Tibial nerve (tissue), 4 donors: ENCODE measurements around the gene CAMSAP2. TPM values are rescaled to one million over a fixed set of nuclear protein-coding genes. Genes with fewer than 3 reads are reported as not detected.
A peak's percentile ranks its signal among the peaks of the same experiment; 100 is the strongest.

Source experiments
- DNase-seq, 2 donors: peaks; one replicate each; pipeline ENCODE4 v3.0.0-alpha.2; 2019; ENCODE audit warnings: low spot score in 2 of 2
- H3K27ac ChIP-seq, 4 donors: fragments of 200-600 bp; sonication (generic) in 3 of 4; one replicate each; pipeline ENCODE4 v1.5.1; 2017 to 2019; ENCODE audit warnings: mild to moderate bottlenecking in 1 of 4
- H3K27me3 ChIP-seq, 2 donors: fragments of 200-600 bp; sonication (generic) in 1 of 2; one replicate each; pipeline versions ENCODE4 v1.5.1 to v1.6.0; 2017 to 2019
- H3K36me3 ChIP-seq, 3 donors: fragments of 200-600 bp; sonication (generic); one replicate each; pipeline ENCODE4 v1.5.1; 2018 to 2019
- H3K4me1 ChIP-seq, 4 donors: fragments of 200-600 bp; sonication (generic) in 3 of 4; one replicate each; pipeline ENCODE4 v1.5.1; 2017 to 2019
- H3K4me3 ChIP-seq, 4 donors: fragments of 200-600 bp; sonication (generic) in 3 of 4; one replicate each; pipeline ENCODE4 v1.5.1; 2017 to 2019; ENCODE audit warnings: mild to moderate bottlenecking in 1 of 4, moderate library complexity in 1 of 4
- H3K9me3 ChIP-seq, 4 donors: fragments of 200-600 bp; sonication (generic) in 3 of 4; one replicate each; pipeline ENCODE4 v1.5.1; 2017 to 2019
- EP300 ChIP-seq, 2 donors: sonication (generic); formaldehyde crosslinking; IDR thresholded peaks; one replicate each; pipeline ENCODE4 v1.6.1; 2017; ENCODE audit warnings: antibody characterized with exemption in 2 of 2, mild to moderate bottlenecking in 1 of 2
- POLR2A ChIP-seq, 2 donors: fragments of 450-650 bp; IDR thresholded peaks; one replicate each; pipeline ENCODE4 v1.6.1; 2017; ENCODE audit warnings: antibody characterized with exemption in 2 of 2, mild to moderate bottlenecking in 2 of 2, moderate library complexity in 2 of 2
- WGBS, 2 donors: methylation state at CpG; one replicate each; pipeline ENCODE4 v1.1.5; 2018; 5-methylcytosine and 5-hydroxymethylcytosine counted together
- total RNA-seq, 4 donors: library from RNA; depleted of rRNA; stranded (reverse); fragments of >200 nt; gene quantifications; one replicate each; pipeline ENCODE4 v1.1.0, GENCODE V29; 2016
- TF ChIP-seq, protein P1 (sequence below), 5 experiments: fragments of 200-600 bp in 3 of 5; fragments of 450-650 bp in 2 of 5; sonication (generic) in 3 of 5; IDR thresholded peaks; one replicate each; pipeline ENCODE4 v1.5.1; 2016 to 2019; ENCODE audit warnings: antibody characterized with exemption in 5 of 5, mild to moderate bottlenecking in 3 of 5, moderate library complexity in 2 of 5

CAMSAP2 gene
- total RNA-seq, 4 donors from 2014 or later = 27.3 to 38.9 (median 31.6) TPM

DNA sequence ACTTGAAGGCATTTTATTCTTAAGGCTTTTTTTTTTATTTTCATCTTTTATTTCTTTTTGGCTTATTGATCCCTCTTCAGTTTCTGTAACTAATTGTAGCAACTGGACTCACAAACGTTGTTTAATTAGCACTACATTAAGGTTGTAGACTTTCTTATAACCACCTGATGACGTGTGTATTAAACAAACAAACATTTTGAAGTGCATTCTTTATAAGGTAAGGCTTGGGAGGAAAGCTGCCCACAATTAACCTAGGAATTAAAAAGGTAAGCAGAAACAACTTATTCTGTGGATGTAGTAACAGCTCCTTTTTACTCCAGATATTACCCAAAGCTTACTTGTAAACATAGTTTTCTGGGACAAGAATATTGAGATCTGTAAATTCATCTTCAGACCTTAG is 55.0 kb downstream of the CAMSAP2 start:
- H3K9me3 ChIP-seq = no peaks in the 10 kb centered on the region
- H3K27ac ChIP-seq = no peak overlapping the region
- no peak for TF ChIP-seq POLR2A (IDR thresholded peaks at IDR 0.05)
- TF ChIP-seq, protein P1, sequence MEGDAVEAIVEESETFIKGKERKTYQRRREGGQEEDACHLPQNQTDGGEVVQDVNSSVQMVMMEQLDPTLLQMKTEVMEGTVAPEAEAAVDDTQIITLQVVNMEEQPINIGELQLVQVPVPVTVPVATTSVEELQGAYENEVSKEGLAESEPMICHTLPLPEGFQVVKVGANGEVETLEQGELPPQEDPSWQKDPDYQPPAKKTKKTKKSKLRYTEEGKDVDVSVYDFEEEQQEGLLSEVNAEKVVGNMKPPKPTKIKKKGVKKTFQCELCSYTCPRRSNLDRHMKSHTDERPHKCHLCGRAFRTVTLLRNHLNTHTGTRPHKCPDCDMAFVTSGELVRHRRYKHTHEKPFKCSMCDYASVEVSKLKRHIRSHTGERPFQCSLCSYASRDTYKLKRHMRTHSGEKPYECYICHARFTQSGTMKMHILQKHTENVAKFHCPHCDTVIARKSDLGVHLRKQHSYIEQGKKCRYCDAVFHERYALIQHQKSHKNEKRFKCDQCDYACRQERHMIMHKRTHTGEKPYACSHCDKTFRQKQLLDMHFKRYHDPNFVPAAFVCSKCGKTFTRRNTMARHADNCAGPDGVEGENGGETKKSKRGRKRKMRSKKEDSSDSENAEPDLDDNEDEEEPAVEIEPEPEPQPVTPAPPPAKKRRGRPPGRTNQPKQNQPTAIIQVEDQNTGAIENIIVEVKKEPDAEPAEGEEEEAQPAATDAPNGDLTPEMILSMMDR (IDR thresholded peaks at IDR 0.05) = no peak
- no peak for TF ChIP-seq EP300 (IDR thresholded peaks at IDR 0.05)
- H3K27me3 ChIP-seq = no peaks in the 10 kb centered on the region
- peaks cover 0 to 24% (median 0%) of the 10 kb centered on the region in 4 donors for H3K4me1 ChIP-seq
- DNase-seq = no peak
- H3K36me3 ChIP-seq = peaks cover 0 to 5% (median 0%) of the 10 kb centered on the region in 3 donors
- WGBS, 2 donors = 84 to 88% methylated on average over 2 of the region's 2 CpGs
- H3K4me3 ChIP-seq = no peak overlapping the region

GRCh38 chr1:200794506-200795065 is 55.9 kb downstream of the CAMSAP2 start:
- TF ChIP-seq POLR2A (IDR thresholded peaks at IDR 0.05) = no peak
- TF ChIP-seq, protein P1 (IDR thresholded peaks at IDR 0.05) = no peak
- TF ChIP-seq EP300 (IDR thresholded peaks at IDR 0.05) = no peak
- no peaks in the 10 kb centered on the region for H3K27me3 ChIP-seq
- H3K9me3 ChIP-seq = no peaks in the 10 kb centered on the region
- WGBS, 2 donors = 87 to 96% methylated on average over 1 of the region's 1 CpG
- peaks cover 0 to 24% (median 0%) of the 10 kb centered on the region in 4 donors for H3K4me1 ChIP-seq
- peaks cover 0 to 5% (median 0%) of the 10 kb centered on the region in 3 donors for H3K36me3 ChIP-seq
- DNase-seq = no peak
- H3K27ac ChIP-seq = no peak overlapping the region
- no peak overlapping the region for H3K4me3 ChIP-seq

DNA sequence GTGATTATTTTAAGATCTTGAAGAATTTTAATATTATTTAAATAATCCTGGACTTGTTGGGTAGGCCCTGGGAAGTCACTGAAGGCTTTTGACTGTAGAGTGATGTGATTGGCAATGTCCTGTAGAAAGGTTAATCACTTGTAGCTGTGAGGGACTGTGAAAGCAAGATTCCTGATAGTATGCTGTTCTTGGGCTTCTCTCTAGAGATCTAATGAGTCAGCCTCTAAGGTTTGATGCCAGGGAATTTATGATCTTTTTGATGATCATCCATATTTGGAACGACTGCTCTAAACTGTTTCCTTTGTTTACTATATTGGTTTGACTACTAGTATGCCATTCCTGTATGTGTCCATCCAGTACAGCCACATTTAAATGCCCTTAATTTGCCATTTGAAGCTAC is 56.5 kb downstream of the CAMSAP2 start:
- TF ChIP-seq POLR2A (IDR thresholded peaks at IDR 0.05) = no peak
- TF ChIP-seq, protein P1 (IDR thresholded peaks at IDR 0.05) = no peak
- no peak for TF ChIP-seq EP300 (IDR thresholded peaks at IDR 0.05)
- Histone ChIP-seq H3K4me1 (peaks cover 0 to 24% (median 0%) of the 10 kb centered on the region in 4 donors), H3K9me3 (no peaks in the 10 kb centered on the region), H3K27ac (no peak overlapping the region), H3K27me3 (no peaks in the 10 kb centered on the region), H3K36me3 (peaks cover 0 to 5% (median 0%) of the 10 kb centered on the region in 3 donors), H3K4me3 (no peak overlapping the region)
- WGBS, 2 donors = 10 to 15% methylated on average over 1 of the region's 1 CpG
- DNase-seq = no peak

- TF ChIP-seq POLR2A (IDR thresholded peaks at IDR 0.05) = no peak
- TF ChIP-seq, protein P1 (IDR thresholded peaks at IDR 0.05) = no peak
- no peak for TF ChIP-seq EP300 (IDR thresholded peaks at IDR 0.05)
- H3K27ac ChIP-seq = no peak overlapping the region
- 73 to 78% methylated on average over 2 of the region's 2 CpGs for WGBS, 2 donors
- peaks cover 0 to 25% (median 0%) of the 10 kb centered on the region in 4 donors for H3K4me1 ChIP-seq
- H3K27me3 ChIP-seq = no peaks in the 10 kb centered on the region
- DNase-seq = no peak
- H3K4me3 ChIP-seq = no peak overlapping the region
- H3K9me3 ChIP-seq = no peaks in the 10 kb centered on the region
- no peaks in the 10 kb centered on the region for H3K36me3 ChIP-seq
Measured at GRCh38 chr1:200802042-200802441, 63.3 kb downstream of the CAMSAP2 start.

GRCh38 chr1:200802865-200803512 is 64.3 kb downstream of the CAMSAP2 start:
- Histone ChIP-seq H3K27ac (no peak overlapping the region), H3K4me1 (peaks cover 0 to 25% (median 0%) of the 10 kb centered on the region in 4 donors), H3K9me3 (no peaks in the 10 kb centered on the region), H3K27me3 (no peaks in the 10 kb centered on the region), H3K4me3 (no peak overlapping the region), H3K36me3 (peaks cover 0 to 6% (median 0%) of the 10 kb centered on the region in 3 donors)
- peak in 1 of 2 donors; percentile 66 for TF ChIP-seq EP300 (IDR thresholded peaks at IDR 0.05)
- TF ChIP-seq, protein P1 (IDR thresholded peaks at IDR 0.05) = peak; percentile 83 to 91 (median 87)
- TF ChIP-seq POLR2A (IDR thresholded peaks at IDR 0.05) = no peak
- peak; percentile 70 to 93 for DNase-seq
- 39 to 44% methylated on average over 2 of the region's 2 CpGs for WGBS, 2 donors
